GM12875 (cell line): ENCODE data around the gene TNFRSF18.

Experiments used
- H3K4me3 ChIP-seq: one replicate; pipeline ENCODE4 v1.5.1; 2011; ENCODE audit warnings: low read depth, low read length, control low read depth
- TF ChIP-seq, protein P1 (sequence below): IDR thresholded peaks from 2 replicates; pipeline ENCODE4 v1.5.1; 2011; ENCODE audit warnings: low read depth, mild to moderate bottlenecking, control low read depth, inconsistent platforms, low read length, moderate library complexity, borderline replicate concordance; ENCODE audit not compliant: insufficient read depth

Gene TNFRSF18

DNA sequence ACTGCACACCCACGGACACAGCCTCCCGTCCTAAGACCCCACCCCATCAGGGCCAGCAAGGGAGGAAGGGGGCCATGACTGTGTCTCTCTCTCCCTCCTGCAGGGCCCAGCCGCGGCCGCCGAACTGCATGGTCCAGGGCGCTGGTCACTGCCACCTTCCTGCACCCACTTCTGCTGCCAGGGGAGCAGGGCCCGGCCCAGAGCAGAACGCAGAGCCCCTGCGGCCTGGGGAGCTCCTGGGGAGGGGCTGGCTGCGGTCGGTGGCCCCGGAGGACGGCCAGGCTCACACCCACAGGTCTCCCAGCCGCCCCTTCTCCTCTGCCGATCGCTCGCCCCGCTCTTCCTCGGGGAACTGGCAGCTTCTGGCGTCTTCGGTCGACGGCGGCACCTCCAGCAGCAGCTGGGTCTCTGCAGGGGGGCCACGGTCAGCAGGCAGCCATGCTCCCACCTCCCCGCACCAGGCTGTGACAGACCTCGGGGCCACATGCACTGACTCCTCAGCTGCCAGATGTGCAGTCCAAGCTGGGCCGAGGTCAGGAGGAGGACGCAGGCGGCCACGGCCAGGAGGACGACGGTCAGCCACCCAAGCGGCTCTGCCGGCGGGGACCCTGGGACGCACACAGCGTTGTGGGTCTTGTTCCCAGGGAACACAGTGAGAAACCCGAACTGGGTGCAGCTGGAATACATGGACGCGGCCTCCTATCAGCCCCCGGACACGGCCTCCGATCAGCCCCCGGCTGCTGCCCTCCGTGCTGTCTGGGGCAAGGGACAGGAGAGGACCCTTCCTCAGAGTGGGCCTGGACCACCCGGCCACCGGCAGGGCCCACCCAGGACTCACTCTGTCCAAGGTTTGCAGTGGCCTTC, 2.6 kb downstream of the TNFRSF18 start:
- TF ChIP-seq, protein P1, sequence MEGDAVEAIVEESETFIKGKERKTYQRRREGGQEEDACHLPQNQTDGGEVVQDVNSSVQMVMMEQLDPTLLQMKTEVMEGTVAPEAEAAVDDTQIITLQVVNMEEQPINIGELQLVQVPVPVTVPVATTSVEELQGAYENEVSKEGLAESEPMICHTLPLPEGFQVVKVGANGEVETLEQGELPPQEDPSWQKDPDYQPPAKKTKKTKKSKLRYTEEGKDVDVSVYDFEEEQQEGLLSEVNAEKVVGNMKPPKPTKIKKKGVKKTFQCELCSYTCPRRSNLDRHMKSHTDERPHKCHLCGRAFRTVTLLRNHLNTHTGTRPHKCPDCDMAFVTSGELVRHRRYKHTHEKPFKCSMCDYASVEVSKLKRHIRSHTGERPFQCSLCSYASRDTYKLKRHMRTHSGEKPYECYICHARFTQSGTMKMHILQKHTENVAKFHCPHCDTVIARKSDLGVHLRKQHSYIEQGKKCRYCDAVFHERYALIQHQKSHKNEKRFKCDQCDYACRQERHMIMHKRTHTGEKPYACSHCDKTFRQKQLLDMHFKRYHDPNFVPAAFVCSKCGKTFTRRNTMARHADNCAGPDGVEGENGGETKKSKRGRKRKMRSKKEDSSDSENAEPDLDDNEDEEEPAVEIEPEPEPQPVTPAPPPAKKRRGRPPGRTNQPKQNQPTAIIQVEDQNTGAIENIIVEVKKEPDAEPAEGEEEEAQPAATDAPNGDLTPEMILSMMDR, result no peak
- H3K4me3 ChIP-seq, result no peak overlapping the region

DNA sequence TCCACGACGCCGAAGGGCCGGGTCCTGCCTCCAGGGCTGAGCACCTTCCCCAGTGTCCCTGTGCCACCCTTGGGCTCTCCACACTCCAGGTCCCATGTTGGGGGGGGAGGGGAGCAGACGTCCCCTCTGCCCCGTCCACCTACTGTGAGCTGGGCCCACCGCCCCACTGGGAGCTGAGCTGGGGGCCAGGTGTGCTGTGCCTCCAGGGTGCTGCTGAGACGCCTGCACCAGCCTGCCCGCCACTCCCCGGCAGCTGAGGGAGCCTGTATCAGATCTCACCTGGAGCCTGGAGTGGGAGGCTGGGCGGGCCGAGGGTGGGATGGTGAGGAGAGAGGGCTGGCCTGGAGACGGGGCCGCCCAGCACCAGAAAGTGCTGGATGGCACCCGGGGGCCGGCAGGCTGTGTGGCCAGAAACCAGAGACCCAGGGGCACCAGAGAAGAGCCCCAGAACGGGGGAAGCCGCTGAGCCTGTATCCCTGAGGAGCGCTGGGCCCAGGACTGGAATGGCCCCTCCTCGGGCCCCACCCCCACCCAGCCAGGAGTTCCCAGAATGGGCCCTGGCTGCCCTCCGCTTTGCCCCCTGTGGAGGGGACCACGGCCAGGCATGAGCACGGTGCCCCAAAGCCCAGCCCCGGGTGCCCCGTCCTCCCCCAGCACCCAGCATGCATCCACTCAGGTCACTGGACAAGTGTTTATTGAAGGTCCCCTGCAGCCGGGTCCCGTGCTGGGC, 3.4 kb downstream of the TNFRSF18 start:
- H3K4me3 ChIP-seq, result no peak overlapping the region
- TF ChIP-seq, protein P1, result no peak

DNA sequence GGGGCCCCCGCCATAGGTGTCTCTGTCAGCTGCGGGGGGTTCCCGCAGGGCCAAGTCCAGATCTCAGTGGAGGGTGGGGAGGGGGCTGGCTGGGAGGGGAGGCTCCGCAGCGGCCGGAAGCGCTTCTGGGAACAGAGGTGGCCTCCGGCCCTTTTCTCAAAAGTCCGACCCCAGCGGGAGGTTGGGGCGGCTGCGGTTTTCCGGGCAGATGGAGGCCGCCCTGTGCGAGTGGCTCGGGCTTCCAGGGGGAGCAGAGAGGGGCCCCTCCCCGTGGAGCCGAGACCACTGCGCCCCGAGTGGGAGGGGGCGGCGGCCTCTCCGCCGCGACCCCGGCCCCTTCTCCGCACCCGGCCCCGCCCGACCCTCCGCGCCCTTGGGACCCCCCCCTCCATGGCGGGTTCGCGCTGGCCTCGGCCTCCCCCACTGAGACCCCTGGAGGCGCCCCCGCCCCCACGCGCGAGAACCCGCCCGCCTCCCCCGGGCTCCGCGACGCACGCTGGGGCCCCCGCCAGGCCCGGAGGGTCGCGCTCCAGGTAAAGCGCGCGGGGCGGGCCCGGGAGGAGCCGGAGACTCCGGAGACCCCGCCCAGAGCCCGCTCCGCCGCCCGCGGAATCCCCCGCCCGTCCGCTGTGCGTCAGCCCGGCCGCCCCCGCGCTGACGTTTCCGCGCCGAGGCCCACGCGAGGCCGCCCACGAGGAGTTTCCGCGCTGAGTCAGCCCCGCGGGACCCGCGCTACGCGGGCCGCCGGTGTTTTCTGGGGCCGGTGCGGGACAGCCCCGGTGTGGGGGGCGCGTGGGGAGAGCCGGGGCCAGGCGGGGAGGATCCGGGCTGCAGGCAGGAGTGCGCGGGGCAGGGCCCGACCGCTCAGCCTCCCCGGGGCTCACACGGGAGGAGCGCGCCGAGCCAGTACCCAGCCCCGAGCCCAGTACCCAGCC, 5.2 kb downstream of the TNFRSF18 start:
- H3K4me3 ChIP-seq, result peak overlapping the region; percentile 21
- TF ChIP-seq, protein P1, result no peak

DNA sequence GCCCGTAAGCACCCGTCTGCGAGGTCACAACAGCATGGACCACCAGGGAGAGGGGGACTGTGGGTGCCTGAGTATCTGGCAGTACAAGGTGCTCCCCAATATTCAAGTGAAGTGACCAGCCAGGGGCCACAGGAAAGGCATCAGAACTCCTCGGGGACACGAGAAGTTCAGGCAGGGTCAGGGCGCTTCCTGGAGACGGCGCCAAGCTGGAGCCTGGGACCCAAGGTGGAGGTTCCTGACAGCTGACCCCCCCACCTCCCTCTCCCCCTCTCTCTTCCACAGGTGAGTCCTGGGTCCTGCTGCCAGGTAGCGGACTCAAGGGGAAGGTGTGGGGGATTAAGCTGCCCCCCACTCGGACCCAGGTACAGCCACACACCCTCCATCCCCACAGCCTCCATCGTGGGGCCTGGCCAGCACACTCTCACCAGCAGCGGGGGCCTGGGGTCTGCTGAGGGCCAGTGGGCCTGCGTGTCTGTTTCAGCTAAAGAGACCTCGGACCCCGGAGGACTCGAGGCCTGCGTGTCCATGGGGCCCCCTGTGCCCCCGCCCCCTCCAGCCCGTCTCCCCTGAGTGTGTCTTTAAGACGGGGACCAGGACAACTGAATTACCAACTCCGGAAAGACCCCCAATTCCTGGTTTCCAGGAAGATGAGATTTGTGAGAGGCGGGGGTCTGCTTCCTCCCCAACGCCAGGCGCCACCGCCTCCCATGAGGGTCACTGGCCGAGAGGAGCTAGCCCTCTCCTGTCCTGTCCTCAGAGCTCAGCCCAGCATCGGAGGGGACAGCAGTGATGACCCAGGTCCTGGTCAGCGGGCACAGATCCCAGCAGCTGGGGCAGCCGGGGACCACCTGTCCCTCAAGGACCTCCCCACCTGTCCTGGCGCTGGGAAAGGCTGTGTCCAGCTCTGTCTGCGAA, 6.2 kb downstream of the TNFRSF18 start:
- H3K4me3 ChIP-seq, result no peak overlapping the region
- TF ChIP-seq, protein P1, result no peak

DNA sequence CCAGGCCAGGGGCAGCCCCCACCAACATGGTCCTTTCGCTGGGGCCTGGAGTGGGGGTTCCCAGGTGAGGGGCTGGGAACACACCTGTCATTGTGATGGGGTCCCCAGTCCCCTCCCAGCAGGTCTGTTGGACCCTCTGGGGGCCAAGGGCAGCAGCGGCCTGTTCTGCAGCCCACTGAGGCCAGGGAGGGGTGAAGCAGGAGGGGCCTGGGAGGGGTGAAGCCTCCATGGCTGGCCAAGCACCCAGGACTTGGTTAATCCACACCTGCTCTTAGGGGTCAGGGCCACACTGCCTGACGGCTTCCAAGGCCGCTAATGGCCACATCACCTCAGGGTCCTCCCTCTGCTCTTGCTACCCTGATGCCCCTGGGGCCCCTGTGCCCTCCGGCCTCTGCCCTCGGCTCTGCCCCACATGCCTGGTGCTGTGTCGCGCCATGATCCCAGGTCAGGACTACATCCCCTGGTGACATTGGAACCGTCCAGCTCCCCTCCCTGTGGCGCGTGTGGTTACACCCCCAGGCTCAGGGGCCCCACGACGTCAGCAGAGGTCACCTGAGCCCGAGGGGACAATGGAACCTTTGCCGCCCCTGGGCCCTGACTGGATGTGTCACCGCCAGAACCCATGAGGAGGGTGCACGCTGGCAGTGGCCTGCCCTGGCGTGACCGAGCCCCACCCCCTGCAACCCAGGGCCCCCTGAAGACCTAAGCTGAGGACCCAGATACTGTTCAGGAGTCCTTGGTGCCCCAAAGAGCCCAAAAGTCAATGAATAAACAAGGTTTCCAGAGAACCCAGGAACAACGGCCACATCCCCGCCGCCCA, 7.0 kb downstream of the TNFRSF18 start:
- TF ChIP-seq, protein P1, result no peak
- no peak overlapping the region for H3K4me3 ChIP-seq
